IMR-90 (cell line): Measurements from ENCODE around the gene MPRIP.

Experiments
- CEBPB ChIP-seq: IDR thresholded peaks from 2 replicates; pipeline ENCODE4 v1.6.1; 2012; ENCODE audit warnings: low read depth, low read length, improper control_type of control experiment
- FOS ChIP-seq: fragments of 150-350 bp; IDR thresholded peaks from 2 replicates; pipeline ENCODE4 v1.6.1; 2016; ENCODE audit warnings: low read depth, low read length
- MAFK ChIP-seq: IDR thresholded peaks from 2 replicates; pipeline ENCODE4 v1.6.1; 2012; ENCODE audit warnings: low read depth, low read length, improper control_type of control experiment
- MAZ ChIP-seq: IDR thresholded peaks from 2 replicates; pipeline ENCODE4 v1.6.1; 2012; ENCODE audit warnings: low read depth, mild to moderate bottlenecking, low read length, improper control_type of control experiment, moderate library complexity, borderline replicate concordance
- POLR2A ChIP-seq: IDR thresholded peaks from 2 replicates; pipeline ENCODE4 v1.6.1; 2012; ENCODE audit warnings: mild to moderate bottlenecking, low read depth, low read length
- RAD21 ChIP-seq: IDR thresholded peaks from 2 replicates; pipeline ENCODE4 v1.6.1; 2012; ENCODE audit warnings: low read length, improper control_type of control experiment
- RFX5 ChIP-seq: IDR thresholded peaks from 2 replicates; pipeline ENCODE4 v1.8.0; 2012; ENCODE audit warnings: low read depth, mild to moderate bottlenecking, low read length, moderate library complexity
- TF ChIP-seq, protein P1 (sequence below): conservative IDR thresholded peaks from 2 replicates; pipeline ENCODE4 v1.5.1; 2012; ENCODE audit warnings: mild to moderate bottlenecking, low read depth, low read length, improper control_type of control experiment
- TF ChIP-seq, protein P2 (sequence below): fragments of 150-350 bp; IDR thresholded peaks from 2 replicates; pipeline ENCODE4 v1.6.1; 2017; ENCODE audit warnings: mild to moderate bottlenecking, antibody characterized with exemption, low read length, low read depth
- TF ChIP-seq, protein P3 (sequence below): fragments of 150-350 bp; IDR thresholded peaks from 2 replicates; pipeline ENCODE4 v1.6.1; 2016; ENCODE audit warnings: low read depth, mild to moderate bottlenecking, low read length, moderate library complexity, borderline replicate concordance

DNA sequence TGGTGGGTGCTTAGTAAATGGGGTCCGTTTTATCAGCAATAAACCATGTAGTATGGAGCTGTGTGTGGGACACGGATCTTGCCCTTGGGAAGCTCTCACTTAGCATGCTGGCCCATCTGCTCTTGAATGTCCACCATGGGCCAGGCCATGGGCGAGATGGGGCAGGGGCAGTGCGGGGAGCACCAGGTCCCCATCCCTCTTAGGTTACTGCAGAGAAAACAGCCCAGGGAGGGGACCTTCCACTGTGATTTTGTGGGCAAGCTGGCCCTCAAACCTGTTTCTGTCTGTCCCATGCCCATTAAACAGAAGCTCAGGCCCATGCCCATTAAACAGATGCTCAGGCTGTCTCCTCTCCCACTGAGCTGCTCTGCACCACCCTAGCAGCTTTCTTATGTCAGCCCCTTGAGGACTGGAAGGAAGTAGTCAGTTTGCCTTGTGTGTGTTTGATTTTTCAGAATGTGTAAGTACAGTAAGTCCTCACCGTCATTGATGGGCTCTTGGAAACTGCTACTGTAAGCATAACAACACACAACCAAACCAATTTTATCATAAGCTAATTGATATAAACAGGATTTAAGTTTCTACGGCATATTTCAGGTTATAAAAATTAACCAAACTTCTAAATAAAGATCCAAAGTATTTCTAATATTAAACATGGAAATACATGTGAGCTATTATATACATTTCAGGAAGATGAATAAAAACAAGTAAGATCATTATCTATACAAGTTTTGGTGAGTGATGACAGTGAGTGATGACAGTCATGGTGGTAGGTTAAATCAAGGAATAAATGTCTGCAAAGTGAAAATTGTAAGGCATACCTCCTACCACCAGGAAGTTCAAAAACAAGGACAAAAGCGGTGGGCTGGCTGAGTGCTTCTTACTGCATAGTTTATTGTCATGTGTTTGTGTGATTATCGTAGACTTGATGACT is 11.5 kb downstream of the MPRIP start:
- TF ChIP-seq, protein P1, sequence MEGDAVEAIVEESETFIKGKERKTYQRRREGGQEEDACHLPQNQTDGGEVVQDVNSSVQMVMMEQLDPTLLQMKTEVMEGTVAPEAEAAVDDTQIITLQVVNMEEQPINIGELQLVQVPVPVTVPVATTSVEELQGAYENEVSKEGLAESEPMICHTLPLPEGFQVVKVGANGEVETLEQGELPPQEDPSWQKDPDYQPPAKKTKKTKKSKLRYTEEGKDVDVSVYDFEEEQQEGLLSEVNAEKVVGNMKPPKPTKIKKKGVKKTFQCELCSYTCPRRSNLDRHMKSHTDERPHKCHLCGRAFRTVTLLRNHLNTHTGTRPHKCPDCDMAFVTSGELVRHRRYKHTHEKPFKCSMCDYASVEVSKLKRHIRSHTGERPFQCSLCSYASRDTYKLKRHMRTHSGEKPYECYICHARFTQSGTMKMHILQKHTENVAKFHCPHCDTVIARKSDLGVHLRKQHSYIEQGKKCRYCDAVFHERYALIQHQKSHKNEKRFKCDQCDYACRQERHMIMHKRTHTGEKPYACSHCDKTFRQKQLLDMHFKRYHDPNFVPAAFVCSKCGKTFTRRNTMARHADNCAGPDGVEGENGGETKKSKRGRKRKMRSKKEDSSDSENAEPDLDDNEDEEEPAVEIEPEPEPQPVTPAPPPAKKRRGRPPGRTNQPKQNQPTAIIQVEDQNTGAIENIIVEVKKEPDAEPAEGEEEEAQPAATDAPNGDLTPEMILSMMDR, result no peak
- no peak for TF ChIP-seq POLR2A
- TF ChIP-seq, protein P2, sequence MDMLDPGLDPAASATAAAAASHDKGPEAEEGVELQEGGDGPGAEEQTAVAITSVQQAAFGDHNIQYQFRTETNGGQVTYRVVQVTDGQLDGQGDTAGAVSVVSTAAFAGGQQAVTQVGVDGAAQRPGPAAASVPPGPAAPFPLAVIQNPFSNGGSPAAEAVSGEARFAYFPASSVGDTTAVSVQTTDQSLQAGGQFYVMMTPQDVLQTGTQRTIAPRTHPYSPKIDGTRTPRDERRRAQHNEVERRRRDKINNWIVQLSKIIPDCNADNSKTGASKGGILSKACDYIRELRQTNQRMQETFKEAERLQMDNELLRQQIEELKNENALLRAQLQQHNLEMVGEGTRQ, result no peak
- TF ChIP-seq MAFK, result no peak
- no peak for TF ChIP-seq CEBPB
- no peak for TF ChIP-seq FOS
- TF ChIP-seq RFX5, result no peak
- TF ChIP-seq MAZ, result no peak
- no peak for TF ChIP-seq RAD21
- TF ChIP-seq, protein P3, sequence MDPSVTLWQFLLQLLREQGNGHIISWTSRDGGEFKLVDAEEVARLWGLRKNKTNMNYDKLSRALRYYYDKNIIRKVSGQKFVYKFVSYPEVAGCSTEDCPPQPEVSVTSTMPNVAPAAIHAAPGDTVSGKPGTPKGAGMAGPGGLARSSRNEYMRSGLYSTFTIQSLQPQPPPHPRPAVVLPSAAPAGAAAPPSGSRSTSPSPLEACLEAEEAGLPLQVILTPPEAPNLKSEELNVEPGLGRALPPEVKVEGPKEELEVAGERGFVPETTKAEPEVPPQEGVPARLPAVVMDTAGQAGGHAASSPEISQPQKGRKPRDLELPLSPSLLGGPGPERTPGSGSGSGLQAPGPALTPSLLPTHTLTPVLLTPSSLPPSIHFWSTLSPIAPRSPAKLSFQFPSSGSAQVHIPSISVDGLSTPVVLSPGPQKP, result no peak
